GM10847 (cell line): ENCODE results near the gene ANKLE2.

Source experiments
- POLR2A ChIP-seq: IDR thresholded peaks from 2 replicates; pipeline ENCODE4 v1.6.1; 2011; ENCODE audit not compliant: insufficient read length; ENCODE audit errors: extremely low read depth

Gene ANKLE2

GRCh38 chr12:132717531-132718387 lies 43.9 kb downstream of the ANKLE2 start:
- no peak for TF ChIP-seq POLR2A

GRCh38 chr12:132717011-132717410 lies 44.6 kb downstream of the ANKLE2 start:
- no peak for TF ChIP-seq POLR2A

GRCh38 chr12:132716356-132716755 lies 45.3 kb downstream of the ANKLE2 start:
- no peak for TF ChIP-seq POLR2A

DNA sequence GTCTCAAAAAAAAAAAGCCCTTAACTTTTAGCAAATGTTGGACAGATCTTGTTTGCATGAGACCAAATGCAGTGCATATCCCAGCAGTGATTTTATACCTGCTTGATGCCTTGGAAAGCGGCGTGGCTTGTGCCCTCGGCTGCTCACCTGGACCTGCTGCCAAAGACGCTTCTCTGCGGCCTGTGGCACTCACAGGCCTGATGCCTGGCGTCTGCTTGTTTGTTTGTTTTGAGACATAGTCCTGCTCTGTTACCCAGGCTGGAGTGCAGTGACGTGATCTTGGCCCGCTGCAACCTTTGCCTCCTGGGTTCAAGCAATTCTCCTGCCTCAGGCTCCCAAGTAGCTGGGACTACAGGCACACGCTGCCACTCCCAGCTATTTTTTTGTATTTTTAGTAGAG lies 45.8 kb downstream of the ANKLE2 start:
- TF ChIP-seq POLR2A = no peak

DNA sequence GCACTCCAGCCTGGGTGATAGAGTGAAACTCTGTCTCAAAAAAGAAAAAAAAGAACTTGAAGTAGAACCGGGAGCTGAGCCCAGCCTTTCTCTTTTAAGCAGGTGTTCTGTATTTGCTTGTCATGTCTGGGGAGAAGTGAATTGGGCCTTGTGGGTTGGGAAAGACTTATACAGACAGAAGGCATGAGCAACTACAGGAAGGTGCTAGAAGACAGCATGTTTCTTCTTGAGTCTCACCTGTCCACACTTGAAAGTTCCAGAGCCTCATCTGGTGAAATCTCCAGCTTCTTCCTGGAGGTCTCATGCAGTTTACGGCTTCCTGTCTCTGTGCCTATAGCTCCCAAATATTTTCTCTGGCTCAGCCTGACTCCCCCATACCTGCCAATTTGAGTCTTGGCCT lies 48.5 kb downstream of the ANKLE2 start:
- no peak for TF ChIP-seq POLR2A

DNA sequence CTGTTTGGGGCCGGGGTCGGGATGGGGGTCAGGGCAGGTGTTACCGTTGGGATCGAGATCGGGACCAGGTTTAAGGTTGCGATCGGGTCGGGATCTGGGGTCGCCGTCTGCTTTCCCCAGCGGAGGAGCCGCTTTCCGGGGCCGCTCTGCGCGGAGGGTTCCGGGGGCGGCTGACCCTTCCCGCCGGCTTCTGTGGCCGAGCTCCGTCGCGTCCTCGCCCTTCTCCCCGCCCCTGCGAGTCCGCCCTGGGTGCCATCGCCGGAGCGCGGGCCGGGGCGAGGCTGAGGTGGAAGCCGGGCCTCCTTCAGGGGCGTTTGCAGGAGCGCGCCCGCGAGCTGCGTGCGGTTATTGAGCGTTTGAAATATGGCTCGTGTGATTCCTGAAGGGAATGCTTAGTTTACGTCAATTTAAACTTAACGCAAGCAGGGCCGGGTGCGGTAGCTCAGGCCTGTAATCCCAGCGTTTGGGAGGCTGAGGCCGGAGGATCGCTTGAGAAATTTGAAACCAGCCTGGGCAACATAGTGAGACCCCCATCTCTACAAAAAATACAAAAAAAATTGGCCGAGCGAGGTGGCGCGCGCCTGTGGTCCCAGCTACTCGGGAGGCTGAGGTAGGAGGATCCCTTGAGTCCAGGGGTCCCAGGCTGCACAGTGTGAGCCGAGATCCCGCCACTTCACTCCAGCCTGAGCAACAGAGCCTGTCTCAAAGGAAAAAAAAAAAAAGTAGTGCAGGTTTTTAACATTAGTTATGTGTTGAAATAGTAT lies 50.4 kb downstream of the ANKLE2 start:
- no peak for TF ChIP-seq POLR2A

- peak; percentile 83 for TF ChIP-seq POLR2A
Measured at GRCh38 chr12:132710405-132711079, 51.1 kb downstream of the ANKLE2 start, which contains the start of gene PGAM5. TSS of gene PGAM5 (plus strand) at chr12:132710842. CDS start at chr12:132710877, 35 bp downstream.

DNA sequence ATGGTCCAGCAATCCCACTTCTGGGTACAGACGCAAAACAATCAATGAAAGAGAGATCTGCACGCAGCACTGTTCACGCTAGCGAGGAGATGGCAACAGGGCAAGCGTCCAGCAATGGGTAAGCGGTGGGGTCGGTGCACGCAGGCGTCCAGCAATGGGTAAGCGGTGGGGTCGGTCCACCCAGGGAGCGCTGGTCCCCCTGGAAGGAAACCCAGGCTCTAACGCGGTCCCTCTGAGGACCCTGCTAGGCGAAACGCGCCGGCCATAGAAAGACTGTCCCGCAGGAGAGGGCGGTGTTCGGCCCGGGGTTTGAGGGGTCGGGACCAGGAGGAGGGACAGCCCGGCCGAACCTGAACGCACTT lies 51.6 kb downstream of the ANKLE2 start:
- no peak for TF ChIP-seq POLR2A

DNA sequence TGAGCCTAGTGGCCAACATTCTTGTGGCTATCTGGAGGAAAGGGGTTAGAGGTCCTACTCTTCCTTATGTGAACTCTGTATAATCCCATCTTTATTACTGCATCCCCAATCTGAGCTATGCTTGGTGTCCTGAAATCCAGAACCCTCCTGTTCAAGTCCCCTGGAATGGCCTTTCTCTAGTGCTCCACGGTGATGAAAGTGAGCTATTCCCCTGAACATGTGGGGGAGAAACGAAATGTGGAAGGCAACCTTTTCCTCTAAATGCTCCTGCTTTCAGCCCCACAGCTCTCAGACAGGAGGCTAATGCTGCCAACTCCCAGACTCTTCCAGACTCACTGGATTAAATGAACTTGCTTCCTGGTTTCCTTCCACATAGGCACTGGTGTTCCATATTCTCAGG lies 53.5 kb downstream of the ANKLE2 start:
- TF ChIP-seq POLR2A = no peak

DNA sequence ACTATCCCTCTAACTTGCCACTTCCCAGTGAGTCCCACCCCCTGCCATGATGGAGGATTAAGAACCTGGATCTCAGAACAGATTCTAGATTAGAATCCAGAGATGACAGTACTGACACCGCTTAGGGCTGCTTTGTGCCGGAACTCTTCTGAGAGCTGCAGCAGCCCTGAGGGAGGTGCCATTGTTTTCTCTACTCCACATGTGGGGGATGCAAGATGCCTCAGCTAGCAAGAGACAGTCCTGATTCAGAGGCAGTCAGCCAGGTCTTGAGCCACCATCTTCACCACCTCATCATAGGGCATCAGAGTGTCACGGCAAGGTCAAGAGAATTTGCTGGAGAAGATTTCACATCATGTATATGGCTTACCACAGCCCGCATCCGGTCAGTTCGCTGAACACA lies 54.4 kb downstream of the ANKLE2 start:
- TF ChIP-seq POLR2A = no peak

DNA sequence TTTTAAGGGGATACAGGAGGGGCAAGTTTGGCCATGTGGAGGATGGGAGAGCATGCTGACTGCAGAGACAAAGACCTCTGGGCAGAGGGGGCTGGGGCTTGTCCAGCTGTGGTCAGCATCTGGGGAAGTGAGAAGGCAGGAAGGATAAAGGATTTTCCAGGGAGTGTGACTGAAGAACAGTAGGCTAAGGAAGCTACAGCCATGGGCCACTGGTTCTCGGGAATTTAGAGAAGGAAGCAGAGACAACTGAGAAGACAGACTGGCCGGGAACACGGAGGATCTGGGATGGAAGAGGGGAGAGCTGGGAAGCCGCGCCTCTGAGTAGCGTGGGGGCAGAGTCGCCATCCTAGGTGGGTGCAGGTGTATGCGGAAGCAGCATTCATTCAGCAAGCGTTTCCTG lies 58.0 kb downstream of the ANKLE2 start:
- TF ChIP-seq POLR2A = no peak

DNA sequence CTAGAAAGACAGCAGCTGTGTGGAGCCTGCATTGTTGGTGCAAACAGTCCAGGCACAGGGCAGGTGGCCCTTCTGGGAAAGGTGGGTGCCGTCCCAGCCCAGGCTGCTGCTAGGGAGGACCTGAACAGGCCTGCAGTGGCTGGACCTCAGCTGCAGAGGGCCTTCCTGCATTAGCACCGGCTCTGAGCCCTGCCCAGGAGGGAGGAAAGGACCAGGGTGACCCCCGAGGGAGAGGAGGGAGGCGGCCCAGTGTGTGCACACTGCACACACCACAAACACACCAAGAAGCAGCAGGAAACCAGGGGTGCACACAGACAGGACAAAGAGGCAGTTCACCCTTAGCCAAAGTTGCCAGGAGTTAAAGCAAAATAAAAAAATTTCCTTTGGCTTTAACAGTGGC lies 59.0 kb downstream of the ANKLE2 start:
- TF ChIP-seq POLR2A = no peak

- TF ChIP-seq POLR2A = no peak
Measured at GRCh38 chr12:132700212-132700822, 61.3 kb downstream of the ANKLE2 start.

DNA sequence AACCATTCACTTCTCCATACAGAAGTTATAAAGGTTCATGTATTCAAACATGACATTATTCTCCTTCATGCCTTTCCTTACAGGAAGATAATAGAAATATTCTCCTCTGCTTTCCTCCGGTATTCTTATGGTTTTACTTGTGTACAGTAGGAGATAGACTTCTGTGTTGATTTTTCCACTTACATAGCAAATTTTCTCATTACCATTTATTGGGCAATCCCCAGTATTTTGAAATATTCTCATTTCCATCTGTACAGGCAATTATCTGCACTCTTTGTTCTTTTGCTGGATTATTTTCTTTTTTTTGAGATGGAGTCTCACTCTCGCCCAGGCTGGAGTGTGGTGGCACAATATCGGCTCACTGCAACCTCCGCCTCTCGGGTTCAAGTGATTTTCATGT lies 63.3 kb downstream of the ANKLE2 start:
- TF ChIP-seq POLR2A = no peak

DNA sequence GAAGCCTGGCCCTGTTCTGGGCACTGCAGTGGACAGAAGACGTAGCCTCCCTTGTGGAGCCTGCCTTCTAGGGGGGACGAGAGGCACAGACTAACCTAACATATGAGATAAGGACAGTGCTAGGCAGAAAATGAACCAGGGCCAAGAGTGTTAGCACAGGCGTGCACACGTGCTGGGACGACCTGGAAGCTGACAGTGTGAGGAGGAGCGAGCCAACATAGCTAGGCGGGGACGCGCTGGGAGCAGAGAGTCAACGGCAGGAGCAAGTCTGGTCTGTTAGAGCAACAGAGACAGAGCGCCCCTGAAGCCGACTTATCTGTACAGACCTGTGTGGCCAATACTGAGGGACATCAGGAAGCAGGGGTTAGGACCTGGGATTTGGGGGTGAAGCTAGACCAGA lies 66.2 kb downstream of the ANKLE2 start:
- no peak for TF ChIP-seq POLR2A
